Measurements from ENCODE around the gene PIERCE2. TPM values are rescaled to one million over a fixed set of nuclear protein-coding genes. Genes with fewer than 3 reads are reported as not detected.

PIERCE2 gene
- total RNA-seq, 1 experiment from 2014 or later, result 2.1 TPM

DNA sequence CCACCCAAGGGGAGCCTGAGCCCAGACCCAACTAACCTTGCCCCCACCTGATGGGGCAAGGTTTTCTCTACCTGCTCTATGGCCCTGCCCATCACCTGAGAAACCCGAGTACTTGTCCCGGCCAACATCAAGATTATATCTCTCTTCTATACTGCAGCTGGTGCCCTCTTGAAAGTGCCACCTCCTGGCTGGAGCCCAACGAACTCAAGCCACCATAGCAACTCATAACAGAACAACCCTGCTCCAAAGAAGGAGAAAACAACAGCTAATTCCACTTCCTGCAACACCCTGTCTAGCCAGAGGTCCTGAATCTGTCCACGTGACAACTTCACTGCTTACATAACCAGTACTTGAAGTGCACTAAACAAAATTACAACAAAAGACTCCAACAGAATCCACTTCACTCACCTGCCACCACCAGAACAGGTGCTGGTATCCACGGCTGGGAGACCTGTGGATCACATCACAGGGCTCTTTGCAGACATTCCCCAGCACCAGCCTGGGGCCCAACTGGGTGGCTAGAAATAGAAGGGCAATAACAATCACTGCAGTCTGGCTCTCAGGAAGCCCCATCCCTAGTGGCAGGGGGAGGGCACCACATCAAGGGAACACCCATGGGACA lies 49.2 kb downstream of the PIERCE2 start:
- intact Hi-C loops (cut with micrococcal nuclease; ENCODE audit: unreplicated experiment), result no loop called here

DNA sequence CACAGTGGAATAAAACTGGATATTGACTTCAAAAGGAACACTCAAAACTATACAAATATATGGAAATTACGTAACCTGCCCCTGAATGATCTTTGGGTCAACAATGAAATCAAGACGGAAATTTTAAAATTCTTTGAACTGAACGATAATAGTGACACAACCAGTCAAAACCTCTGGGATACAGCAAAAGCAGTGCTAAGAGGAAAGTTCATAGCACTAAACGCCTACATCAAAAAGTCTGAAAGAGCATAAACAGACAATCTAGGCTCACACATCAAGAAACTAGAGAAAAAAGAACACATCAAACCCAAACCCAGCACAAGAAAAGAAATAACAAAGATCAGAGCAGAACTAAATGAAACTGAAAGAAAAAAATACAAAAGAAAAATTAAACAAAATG lies 53.2 kb downstream of the PIERCE2 start:
- no peak for TF ChIP-seq EZH2 (IDR thresholded peaks at IDR 0.05; ENCODE audit: low read depth)
- TF ChIP-seq, protein P1, sequence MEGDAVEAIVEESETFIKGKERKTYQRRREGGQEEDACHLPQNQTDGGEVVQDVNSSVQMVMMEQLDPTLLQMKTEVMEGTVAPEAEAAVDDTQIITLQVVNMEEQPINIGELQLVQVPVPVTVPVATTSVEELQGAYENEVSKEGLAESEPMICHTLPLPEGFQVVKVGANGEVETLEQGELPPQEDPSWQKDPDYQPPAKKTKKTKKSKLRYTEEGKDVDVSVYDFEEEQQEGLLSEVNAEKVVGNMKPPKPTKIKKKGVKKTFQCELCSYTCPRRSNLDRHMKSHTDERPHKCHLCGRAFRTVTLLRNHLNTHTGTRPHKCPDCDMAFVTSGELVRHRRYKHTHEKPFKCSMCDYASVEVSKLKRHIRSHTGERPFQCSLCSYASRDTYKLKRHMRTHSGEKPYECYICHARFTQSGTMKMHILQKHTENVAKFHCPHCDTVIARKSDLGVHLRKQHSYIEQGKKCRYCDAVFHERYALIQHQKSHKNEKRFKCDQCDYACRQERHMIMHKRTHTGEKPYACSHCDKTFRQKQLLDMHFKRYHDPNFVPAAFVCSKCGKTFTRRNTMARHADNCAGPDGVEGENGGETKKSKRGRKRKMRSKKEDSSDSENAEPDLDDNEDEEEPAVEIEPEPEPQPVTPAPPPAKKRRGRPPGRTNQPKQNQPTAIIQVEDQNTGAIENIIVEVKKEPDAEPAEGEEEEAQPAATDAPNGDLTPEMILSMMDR (conservative IDR thresholded peaks at IDR 0.05), result no peak

More for the DNA sequence above, 49.2 kb downstream of the PIERCE2 start:
- ChIA-PET CTCF (interaction anchor here (0.6 to 0.7 kb wide), 2 partner anchors 68 to 599 kb away, joined by 3 to 4 read pairs; no protein-coding TSS in a partner anchor), POLR2A (ENCODE audit: unreplicated experiment) (no interaction called here)
- H4K20me1 ChIP-seq (ENCODE audit: insufficient read depth), result no peaks in the 10 kb centered on the region
- no peaks in the 10 kb centered on the region for H3K9me3 ChIP-seq (ENCODE audit: insufficient read depth, low read depth)
- no peak overlapping the region for H3K27ac ChIP-seq
- no peak overlapping the region for H2AFZ ChIP-seq
- no TSS peak for BruUV-seq (replicated peaks)
- no peaks in the 10 kb centered on the region for H3K27me3 ChIP-seq (ENCODE audit: insufficient read depth, low read depth)
- H3K79me2 ChIP-seq (ENCODE audit: low read depth), result no peaks in the 10 kb centered on the region
- no peak overlapping the region for H3K4me2 ChIP-seq
- H3K9me2 ChIP-seq (ENCODE audit: insufficient read depth), result no peaks in the 10 kb centered on the region
- TF ChIP-seq, protein P1 (conservative IDR thresholded peaks at IDR 0.05), result no peak
- no peak for TF ChIP-seq EZH2 (IDR thresholded peaks at IDR 0.05; ENCODE audit: low read depth)
- no peaks in the 10 kb centered on the region for H3F3A ChIP-seq (ENCODE audit: insufficient read depth, low read depth)
- DNase-seq, result peak in 1 of 2 experiments; percentile 35
- H3K4me1 ChIP-seq (replicated peaks; ENCODE audit: insufficient read depth), result no peaks in the 10 kb centered on the region
- no peak overlapping the region for H3K4me3 ChIP-seq
- H3K36me3 ChIP-seq (ENCODE audit: low read depth), result no peaks in the 10 kb centered on the region

DNA sequence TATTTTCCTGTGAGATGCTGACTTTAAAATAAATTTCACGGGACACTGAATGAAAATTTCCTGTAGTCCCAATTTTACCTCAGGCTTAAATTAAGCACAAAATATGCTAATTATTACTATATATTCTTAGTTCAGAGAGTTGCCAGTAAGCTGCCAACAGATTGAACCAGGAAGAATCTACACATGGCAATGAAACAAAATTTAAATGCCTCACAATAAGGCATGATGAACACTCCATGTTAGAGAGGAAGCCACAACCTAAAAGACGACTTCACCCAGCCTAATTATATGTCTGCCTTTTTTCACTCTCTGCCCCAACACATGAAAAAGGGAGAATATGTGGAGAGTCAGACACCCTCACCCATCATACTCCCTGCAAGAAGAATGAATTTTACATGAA lies 60.0 kb downstream of the PIERCE2 start:
- H3K4me3 ChIP-seq, result no peak overlapping the region
- no peak overlapping the region for H2AFZ ChIP-seq
- no peak for DNase-seq
- H3K27ac ChIP-seq, result no peak overlapping the region
- H3K79me2 ChIP-seq (ENCODE audit: low read depth), result no peaks in the 10 kb centered on the region
- H3F3A ChIP-seq (ENCODE audit: insufficient read depth, low read depth), result no peaks in the 10 kb centered on the region
- H3K9me3 ChIP-seq (ENCODE audit: insufficient read depth, low read depth), result no peaks in the 10 kb centered on the region
- TF ChIP-seq EZH2 (IDR thresholded peaks at IDR 0.05; ENCODE audit: low read depth), result no peak
- TF ChIP-seq, protein P1 (conservative IDR thresholded peaks at IDR 0.05), result no peak
- H3K36me3 ChIP-seq (ENCODE audit: low read depth), result no peaks in the 10 kb centered on the region
- H3K4me1 ChIP-seq (replicated peaks; ENCODE audit: insufficient read depth), result no peaks in the 10 kb centered on the region
- H3K4me2 ChIP-seq, result no peak overlapping the region
- H3K9me2 ChIP-seq (ENCODE audit: insufficient read depth), result no peaks in the 10 kb centered on the region
- H4K20me1 ChIP-seq (ENCODE audit: insufficient read depth), result no peaks in the 10 kb centered on the region
- POLR2A ChIA-PET (ENCODE audit: unreplicated experiment), result no interaction called here
- BruUV-seq (replicated peaks), result no TSS peak
- intact Hi-C loops (cut with micrococcal nuclease; ENCODE audit: unreplicated experiment), result no loop called here
- H3K27me3 ChIP-seq (ENCODE audit: insufficient read depth, low read depth), result no peaks in the 10 kb centered on the region
- CTCF ChIA-PET, result no interaction called here

More for the DNA sequence above, 53.2 kb downstream of the PIERCE2 start:
- Histone ChIP-seq H3K4me1 (replicated peaks; ENCODE audit: insufficient read depth) (no peaks in the 10 kb centered on the region), H3K9me3 (ENCODE audit: insufficient read depth, low read depth) (no peaks in the 10 kb centered on the region), H3K4me2 (no peak overlapping the region), H3K79me2 (ENCODE audit: low read depth) (no peaks in the 10 kb centered on the region), H3K27ac (no peak overlapping the region), H3K36me3 (ENCODE audit: low read depth) (no peaks in the 10 kb centered on the region), H2AFZ (no peak overlapping the region), H4K20me1 (ENCODE audit: insufficient read depth) (no peaks in the 10 kb centered on the region), H3F3A (ENCODE audit: insufficient read depth, low read depth) (no peaks in the 10 kb centered on the region), H3K27me3 (ENCODE audit: insufficient read depth, low read depth) (no peaks in the 10 kb centered on the region), H3K9me2 (ENCODE audit: insufficient read depth) (no peaks in the 10 kb centered on the region), H3K4me3 (no peak overlapping the region)
- no TSS peak for BruUV-seq (replicated peaks)
- intact Hi-C loops (cut with micrococcal nuclease; ENCODE audit: unreplicated experiment), result no loop called here
- CTCF ChIA-PET, result no interaction called here
- no peak for DNase-seq
- POLR2A ChIA-PET (ENCODE audit: unreplicated experiment), result no interaction called here

Small RNAs within 50 kb of the gene (microRNA-seq; reads per million reads assigned to microRNA genes)
- gene MIR628 (ENCODE audit: borderline number of aligned reads, borderline replicate concordance), result 41.7 reads per million, percentile 40 among the genes with 10 or more reads in this experiment

Other genes starting within 250 kb of the PIERCE2 start
- gene RSL24D1, start 211.6 kb upstream of the PIERCE2 start, total RNA-seq (2021), result 87.0 and 91.7 TPM in 2 replicates
- 11.3 and 12.3 TPM in 2 replicates for gene RAB27A, start 118.7 kb upstream of the PIERCE2 start, total RNA-seq (2021)
- 9.9 and 10.8 TPM in 2 replicates for gene PIGBOS1, start 89.4 kb upstream of the PIERCE2 start, total RNA-seq (2021)
- gene PIGB, start 89.3 kb upstream of the PIERCE2 start, total RNA-seq (2021), result 12.2 and 17.1 TPM in 2 replicates
- gene CCPG1, start 136 bp upstream of the PIERCE2 start, total RNA-seq (2021), result 26.3 and 26.4 TPM in 2 replicates
- gene DNAAF4, start 99.7 kb downstream of the PIERCE2 start, total RNA-seq (2021), result 5.5 and 6.2 TPM in 2 replicates
- gene PYGO1, start 179.8 kb downstream of the PIERCE2 start, total RNA-seq (2021), result 3.9 and 5.1 TPM in 2 replicates

Measured in PC-9 (cell line).